ENCODE results near the gene PCSK7. TPM values are rescaled to one million over a fixed set of nuclear protein-coding genes. Genes with fewer than 3 reads are reported as not detected.

The PCSK7 gene
- total and polyA plus RNA-seq, 2 of the 8 experiments (the other 6 are each of a cell fraction or from before 2014, with no cell fraction given) = 23.4 to 38.5 TPM

DNA sequence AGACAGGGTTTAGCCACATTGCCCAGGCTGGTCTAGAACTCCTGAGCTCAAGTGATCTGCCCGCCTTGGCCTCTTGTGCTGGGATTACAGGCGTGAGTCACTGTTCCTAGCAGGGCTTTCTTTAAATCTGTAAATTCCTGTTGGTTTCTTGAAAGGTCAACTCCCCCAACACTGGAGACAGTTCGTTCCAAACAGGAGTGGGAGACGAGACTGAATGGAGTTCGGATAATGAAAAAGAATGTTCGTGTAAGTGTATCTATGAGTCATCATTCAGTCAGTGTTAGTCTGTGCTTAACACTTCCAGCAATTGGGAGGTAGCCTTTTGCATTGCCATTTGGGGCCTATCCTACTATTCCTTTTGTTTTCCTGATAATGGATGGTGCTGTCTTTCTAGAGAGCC lies 49.3 kb upstream of the PCSK7 start:
- no peak overlapping the region for H3K27ac ChIP-seq (ENCODE audit: low read depth, low read length)
- FAIRE-seq = no peak
- no peaks in the 10 kb centered on the region for H3K4me1 ChIP-seq (replicated peaks in 1 of 4; ENCODE audit: control insufficient read depth in 3 of 4, insufficient read depth in 4 of 4, low read length in 3 of 4)
- no peak overlapping the region for H4K5ac ChIP-seq (ENCODE audit: insufficient read length, low read depth, low read length)
- no peaks in the 10 kb centered on the region for H4K20me1 ChIP-seq (replicated peaks in 1 of 2; ENCODE audit: control insufficient read depth in 1 of 2, insufficient read depth in 2 of 2, low read length in 2 of 2)
- ChIA-PET POLR2A (ENCODE audit: partially characterized antibody) (no interaction called here), CTCF (ENCODE audit: partially characterized antibody) (interaction anchor here (0.7 kb wide), 1 partner anchor 544 kb away, joined by 4 read pairs; the partner anchor contains the start of gene FXYD2)
- H2AK5ac ChIP-seq (ENCODE audit: low read depth, low read length) = no peak overlapping the region
- H3K14ac ChIP-seq (ENCODE audit: insufficient read length) = no peak overlapping the region
- DNase-seq (ENCODE audit: low read depth in 1 of 2, low spot score in 2 of 2) = no peak
- H3K79me1 ChIP-seq (ENCODE audit: low read depth, low read length) = no peaks in the 10 kb centered on the region
- H3K9ac ChIP-seq (replicated peaks in 1 of 4; ENCODE audit: extremely low read depth in 1 of 4, low read depth in 3 of 4, low read length in 3 of 4) = no peak overlapping the region
- H2BK12ac ChIP-seq (ENCODE audit: low read depth, low read length) = no peak overlapping the region
- no peak overlapping the region for H2BK5ac ChIP-seq (ENCODE audit: low read depth, low read length)
- no peak overlapping the region for H3K56ac ChIP-seq (replicated peaks; ENCODE audit: insufficient read length, low read depth, low read length)
- no peaks in the 10 kb centered on the region for H3K79me2 ChIP-seq (ENCODE audit: control insufficient read depth in 1 of 2, insufficient read depth in 2 of 2, low read length in 2 of 2)
- H3K27me3 ChIP-seq (replicated peaks in 1 of 4; ENCODE audit: control insufficient read depth in 3 of 4, extremely low read depth in 1 of 4, insufficient read depth in 3 of 4, low read length in 3 of 4) = no peaks in the 10 kb centered on the region
- H3K4ac ChIP-seq (replicated peaks; ENCODE audit: insufficient read length, low read depth, low read length) = no peak overlapping the region
- H3K36me3 ChIP-seq (ENCODE audit: control insufficient read depth in 2 of 4, insufficient read depth in 4 of 4, low read length in 3 of 4) = peaks cover 18 to 49% (median 27%) of the 10 kb centered on the region in 4 experiments
- H3K9me3 ChIP-seq (ENCODE audit: insufficient read depth in 2 of 2, low read depth in 1 of 2, low read length in 1 of 2) = no peaks in the 10 kb centered on the region
- H2BK120ac ChIP-seq (replicated peaks; ENCODE audit: low read depth, low read length) = no peak overlapping the region
- H3K4me3 ChIP-seq (ENCODE audit: extremely low read depth in 1 of 4, insufficient read depth in 2 of 4, low read depth in 3 of 4, low read length in 4 of 4) = no peak overlapping the region
- no peak overlapping the region for H4K8ac ChIP-seq (ENCODE audit: extremely low read depth, insufficient read depth, low read length)
- H3K23me2 ChIP-seq (ENCODE audit: low read depth, low read length) = no peaks in the 10 kb centered on the region
- H4K91ac ChIP-seq (replicated peaks; ENCODE audit: insufficient read length, low read length) = no peak overlapping the region
- H2BK20ac ChIP-seq (ENCODE audit: low read length) = no peak overlapping the region
- H2BK15ac ChIP-seq (ENCODE audit: low read length) = no peak overlapping the region
- H3K23ac ChIP-seq (ENCODE audit: insufficient read length) = no peak overlapping the region
- H3K18ac ChIP-seq (ENCODE audit: extremely low read depth, low read length) = no peak overlapping the region
- H2AFZ ChIP-seq (ENCODE audit: low read length) = no peak overlapping the region
- 90% methylated on average over 6 of the region's 6 CpGs; no CpG with 5 or more reads in 1 of the 2 experiments for WGBS, 2 experiments (ENCODE audit: extremely low coverage in 1 of 2, insufficient coverage in 1 of 2, insufficient read length in 1 of 2, insufficient replicate concordance in 2 of 2, low coverage in 1 of 2, low lambda C conversion rate in 2 of 2, missing lambda C conversion rate in 1 of 2)
- H3K4me2 ChIP-seq (ENCODE audit: insufficient read depth in 1 of 2, low read depth in 2 of 2, low read length in 2 of 2) = no peak overlapping the region
- TF ChIP-seq SUZ12 (IDR thresholded peaks at IDR 0.05; ENCODE audit: low read length) (no peak), TAF1 (IDR thresholded peaks at IDR 0.05; ENCODE audit: low read depth, low read length) (no peak), POU5F1 (IDR thresholded peaks at IDR 0.05; ENCODE audit: low read depth, low read length) (no peak), ZNF274 (IDR thresholded peaks at IDR 0.05; ENCODE audit: borderline replicate concordance, extremely low read depth, low read length) (no peak), YY1 (IDR thresholded peaks at IDR 0.05; ENCODE audit: low read depth, low read length) (no peak), BCL11A (IDR thresholded peaks at IDR 0.05; ENCODE audit: low read depth in 2 of 2, low read length in 2 of 2) (no peak), GABPA (IDR thresholded peaks at IDR 0.05; ENCODE audit: borderline replicate concordance, insufficient read depth, low read length) (no peak), ASH2L (IDR thresholded peaks at IDR 0.05; ENCODE audit: low read length) (no peak), KDM1A (IDR thresholded peaks at IDR 0.05; ENCODE audit: borderline replicate concordance, low read length) (no peak), TCF12 (IDR thresholded peaks at IDR 0.05; ENCODE audit: low read depth, low read length) (no peak), RXRA (IDR thresholded peaks at IDR 0.05; ENCODE audit: insufficient read depth, low read depth, low read length) (no peak), RBBP5 (IDR thresholded peaks at IDR 0.05; ENCODE audit: borderline replicate concordance, low read depth, low read length) (no peak), FOSL1 (IDR thresholded peaks at IDR 0.05; ENCODE audit: insufficient read depth, low read depth, low read length) (no peak)
- TF ChIP-seq, protein P1, sequence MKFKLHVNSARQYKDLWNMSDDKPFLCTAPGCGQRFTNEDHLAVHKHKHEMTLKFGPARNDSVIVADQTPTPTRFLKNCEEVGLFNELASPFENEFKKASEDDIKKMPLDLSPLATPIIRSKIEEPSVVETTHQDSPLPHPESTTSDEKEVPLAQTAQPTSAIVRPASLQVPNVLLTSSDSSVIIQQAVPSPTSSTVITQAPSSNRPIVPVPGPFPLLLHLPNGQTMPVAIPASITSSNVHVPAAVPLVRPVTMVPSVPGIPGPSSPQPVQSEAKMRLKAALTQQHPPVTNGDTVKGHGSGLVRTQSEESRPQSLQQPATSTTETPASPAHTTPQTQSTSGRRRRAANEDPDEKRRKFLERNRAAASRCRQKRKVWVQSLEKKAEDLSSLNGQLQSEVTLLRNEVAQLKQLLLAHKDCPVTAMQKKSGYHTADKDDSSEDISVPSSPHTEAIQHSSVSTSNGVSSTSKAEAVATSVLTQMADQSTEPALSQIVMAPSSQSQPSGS (IDR thresholded peaks at IDR 0.05; ENCODE audit: low read length) = no peak

Measured in H1 (cell line).